Vagina (tissue), 2 donors: Measurements from ENCODE around the gene ACAP3. TPM values are rescaled to one million over a fixed set of nuclear protein-coding genes. Genes with fewer than 3 reads are reported as not detected.
A peak's percentile ranks its signal among the peaks of the same experiment; 100 is the strongest.

Experiments used
- DNase-seq, 2 donors: peaks; one replicate each; pipeline ENCODE4 v3.0.0-alpha.2; 2017; ENCODE audit errors: extremely low spot score in 2 of 2
- H3K27ac ChIP-seq: fragments of 200-600 bp; sonication (generic); one replicate; pipeline ENCODE4 v1.5.1; 2019
- H3K27me3 ChIP-seq: fragments of 200-600 bp; sonication (generic); one replicate; pipeline ENCODE4 v1.5.1; 2019
- H3K36me3 ChIP-seq, 2 donors: fragments of 200-600 bp; sonication (generic); one replicate each; pipeline ENCODE4 v1.5.1; 2017 to 2019
- H3K4me1 ChIP-seq: fragments of 200-600 bp; sonication (generic); one replicate; pipeline ENCODE4 v1.5.1; 2019
- H3K4me3 ChIP-seq, 2 donors: fragments of 200-600 bp; sonication (generic); 1 replicate in 1 of 2; 2 replicates in 1 of 2; pipeline ENCODE4 v1.5.1; 2016 to 2019
- H3K9me3 ChIP-seq: fragments of 200-600 bp; sonication (generic); one replicate; pipeline ENCODE4 v1.5.1; 2019
- POLR2A ChIP-seq, 2 donors: fragments of 450-650 bp; IDR thresholded peaks; one replicate each; pipeline ENCODE4 v1.6.1; 2017; ENCODE audit warnings: antibody characterized with exemption in 2 of 2, mild to moderate bottlenecking in 2 of 2, moderate library complexity in 2 of 2
- POLR2AphosphoS5 ChIP-seq, 2 donors: sonication (generic); formaldehyde crosslinking; IDR thresholded peaks; one replicate each; pipeline ENCODE4 v1.9.0; 2017; ENCODE audit warnings: antibody characterized with exemption in 2 of 2, mild to moderate bottlenecking in 2 of 2, low read depth in 1 of 2; ENCODE audit not compliant: insufficient read depth in 1 of 2
- intact Hi-C: fragments of 100-400 bp; cut with DNase I; formaldehyde crosslinking; loops from one replicate; pipeline ENCODE4 v1.15.1; 2023
- microRNA-seq: library from miRNA; unstranded; fragments of <30 nt; microRNA quantifications from one replicate; pipeline ENCODE4, GENCODE V29; 2017; ENCODE audit warnings: borderline number of aligned reads, borderline replicate concordance
- small RNA-seq: library from RNA; depleted of rRNA; stranded (forward); fragments of <200 nt; gene quantifications from one replicate; pipeline ENCODE3, GENCODE V24; 2016
- total RNA-seq: library from RNA; depleted of rRNA; stranded (reverse); fragments of >200 nt; gene quantifications from one replicate; pipeline ENCODE4 v1.2.3, GENCODE V29; 2016
- TF ChIP-seq, protein P1 (sequence below), 3 experiments: fragments of 450-650 bp in 2 of 3; fragments of 200-600 bp in 1 of 3; sonication (generic) in 1 of 3; IDR thresholded peaks; one replicate each; pipeline ENCODE4 v1.5.1; 2017 to 2019; ENCODE audit warnings: antibody characterized with exemption in 3 of 3, mild to moderate bottlenecking in 2 of 3, moderate library complexity in 2 of 3

The ACAP3 gene
- total RNA-seq, 1 donor from 2014 or later: 68.5 TPM

DNA sequence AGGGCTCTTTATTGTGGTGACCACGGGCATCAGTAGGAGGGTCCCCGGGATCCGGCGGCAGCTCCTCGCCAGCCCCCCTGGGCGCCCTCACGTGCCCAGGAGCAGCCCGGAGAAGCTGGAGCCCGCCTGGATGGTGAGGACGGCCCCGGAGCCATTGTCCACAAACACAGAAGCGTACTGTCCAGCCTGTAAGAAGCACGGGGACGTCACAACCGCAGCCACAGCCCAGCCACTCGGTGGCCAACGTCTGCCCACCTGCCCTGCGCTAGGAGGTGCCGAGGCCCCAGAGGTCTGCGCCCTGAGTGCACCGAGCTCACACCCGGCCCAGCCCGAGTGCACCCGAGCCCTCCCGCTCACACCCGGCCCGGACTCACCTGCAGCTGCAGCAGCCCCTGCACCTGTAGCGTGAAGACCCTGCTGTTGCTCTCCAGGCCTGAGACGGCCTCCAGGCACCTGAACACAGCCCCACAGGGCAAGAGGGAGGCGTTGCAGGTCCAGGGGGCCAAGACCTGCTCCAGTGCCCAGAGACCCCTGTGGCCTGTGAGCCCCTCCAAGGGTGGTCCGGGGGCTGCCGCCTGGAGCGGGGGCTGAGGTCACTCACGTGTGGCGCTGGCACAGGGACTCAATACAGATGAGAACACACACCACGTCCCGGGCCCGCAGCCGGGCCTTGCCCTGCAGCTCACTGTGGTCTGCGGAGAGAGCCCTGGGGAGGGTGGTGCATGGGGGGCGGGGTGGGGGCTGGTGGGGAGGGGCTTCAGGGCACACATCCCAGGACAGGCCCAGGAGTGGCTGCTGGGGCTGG, 65.1 kb downstream of the ACAP3 start:
- Histone ChIP-seq H3K27me3 (peaks cover 7% of the 10 kb centered on the region), H3K36me3 (no peaks in the 10 kb centered on the region), H3K27ac (no peak overlapping the region), H3K4me1 (peaks cover 30% of the 10 kb centered on the region), H3K9me3 (no peaks in the 10 kb centered on the region), H3K4me3 (no peak overlapping the region)
- intact Hi-C loops: no loop called here
- TF ChIP-seq, protein P1, sequence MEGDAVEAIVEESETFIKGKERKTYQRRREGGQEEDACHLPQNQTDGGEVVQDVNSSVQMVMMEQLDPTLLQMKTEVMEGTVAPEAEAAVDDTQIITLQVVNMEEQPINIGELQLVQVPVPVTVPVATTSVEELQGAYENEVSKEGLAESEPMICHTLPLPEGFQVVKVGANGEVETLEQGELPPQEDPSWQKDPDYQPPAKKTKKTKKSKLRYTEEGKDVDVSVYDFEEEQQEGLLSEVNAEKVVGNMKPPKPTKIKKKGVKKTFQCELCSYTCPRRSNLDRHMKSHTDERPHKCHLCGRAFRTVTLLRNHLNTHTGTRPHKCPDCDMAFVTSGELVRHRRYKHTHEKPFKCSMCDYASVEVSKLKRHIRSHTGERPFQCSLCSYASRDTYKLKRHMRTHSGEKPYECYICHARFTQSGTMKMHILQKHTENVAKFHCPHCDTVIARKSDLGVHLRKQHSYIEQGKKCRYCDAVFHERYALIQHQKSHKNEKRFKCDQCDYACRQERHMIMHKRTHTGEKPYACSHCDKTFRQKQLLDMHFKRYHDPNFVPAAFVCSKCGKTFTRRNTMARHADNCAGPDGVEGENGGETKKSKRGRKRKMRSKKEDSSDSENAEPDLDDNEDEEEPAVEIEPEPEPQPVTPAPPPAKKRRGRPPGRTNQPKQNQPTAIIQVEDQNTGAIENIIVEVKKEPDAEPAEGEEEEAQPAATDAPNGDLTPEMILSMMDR (IDR thresholded peaks at IDR 0.05): no peak
- TF ChIP-seq POLR2AphosphoS5 (IDR thresholded peaks at IDR 0.05; ENCODE audit: insufficient read depth in 1 of 2, low read depth in 1 of 2) (no peak), POLR2A (IDR thresholded peaks at IDR 0.05) (no peak)
- DNase-seq: no peak

Small RNAs within 50 kb of the gene (microRNA-seq; reads per million reads assigned to microRNA genes)
- 5.3 reads per million, percentile 5 among the genes with 10 or more reads in this experiment for gene MIR6726
- not detected for gene MIR6727
- 1.4 reads per million for gene MIR6808

Small RNAs within 50 kb of the gene (small RNA-seq; reads per million reads assigned to genes)
- gene MIR6726: not detected

Other genes starting within 250 kb of the ACAP3 start
- gene RNF223, start 233.6 kb downstream of the ACAP3 start, total RNA-seq: 4.9 TPM
- 11.8 TPM for gene C1orf159, start 191.8 kb downstream of the ACAP3 start, total RNA-seq
- not detected for gene TTLL10, start 134.1 kb downstream of the ACAP3 start, total RNA-seq
- gene TNFRSF18, start 101.3 kb downstream of the ACAP3 start, total RNA-seq: 4.4 TPM
- gene TNFRSF4, start 93.8 kb downstream of the ACAP3 start, total RNA-seq: not detected
- 74.2 TPM for gene SDF4, start 75.9 kb downstream of the ACAP3 start, total RNA-seq
- 11.0 TPM for gene B3GALT6, start 75.7 kb downstream of the ACAP3 start, total RNA-seq
- gene C1QTNF12, start 61.2 kb downstream of the ACAP3 start, total RNA-seq: not detected
- gene UBE2J2, start 34.1 kb downstream of the ACAP3 start, total RNA-seq: 56.7 TPM
- 8.6 TPM for gene SCNN1D, start 27.5 kb downstream of the ACAP3 start, total RNA-seq
- gene PUSL1, start 667 bp upstream of the ACAP3 start, total RNA-seq: 31.2 TPM
- gene INTS11, start 16.7 kb upstream of the ACAP3 start, total RNA-seq: 142 TPM
- 20.9 TPM for gene CPTP, start 16.9 kb upstream of the ACAP3 start, total RNA-seq
- gene TAS1R3, start 23.4 kb upstream of the ACAP3 start, total RNA-seq: 0.74 TPM
- gene DVL1, start 41.5 kb upstream of the ACAP3 start, total RNA-seq: 72.4 TPM
- 136 TPM for gene MXRA8, start 50.6 kb upstream of the ACAP3 start, total RNA-seq
- 94.5 TPM for gene AURKAIP1, start 67.3 kb upstream of the ACAP3 start, total RNA-seq
- gene CCNL2, start 91.4 kb upstream of the ACAP3 start, total RNA-seq: 319 TPM
- gene MRPL20, start 99.4 kb upstream of the ACAP3 start, total RNA-seq: 84.2 TPM
- 3.2 TPM for gene ANKRD65, start 113.3 kb upstream of the ACAP3 start, total RNA-seq
- 35.8 TPM for gene VWA1, start 127.8 kb upstream of the ACAP3 start, total RNA-seq
- not detected for gene ATAD3C, start 141.8 kb upstream of the ACAP3 start, total RNA-seq
- gene ATAD3B, start 163.8 kb upstream of the ACAP3 start, total RNA-seq: 17.7 TPM
- gene ATAD3A, start 204.2 kb upstream of the ACAP3 start, total RNA-seq: 21.9 TPM
- 3.9 TPM for gene TMEM240, start 232.7 kb upstream of the ACAP3 start, total RNA-seq